ENCODE data around the gene CAPN15. TPM values are rescaled to one million over a fixed set of nuclear protein-coding genes. Genes with fewer than 3 reads are reported as not detected.
A peak's percentile ranks its signal among the peaks of the same experiment; 100 is the strongest.
"Not testable (repeated sequence)": the region's sequence is repeated elsewhere in the genome, so short reads cannot be mapped to it uniquely, and the experiment has no call there.

CAPN15 gene
- polyA plus RNA-seq, 2 donors, result 28.4 to 47.6 TPM

DNA sequence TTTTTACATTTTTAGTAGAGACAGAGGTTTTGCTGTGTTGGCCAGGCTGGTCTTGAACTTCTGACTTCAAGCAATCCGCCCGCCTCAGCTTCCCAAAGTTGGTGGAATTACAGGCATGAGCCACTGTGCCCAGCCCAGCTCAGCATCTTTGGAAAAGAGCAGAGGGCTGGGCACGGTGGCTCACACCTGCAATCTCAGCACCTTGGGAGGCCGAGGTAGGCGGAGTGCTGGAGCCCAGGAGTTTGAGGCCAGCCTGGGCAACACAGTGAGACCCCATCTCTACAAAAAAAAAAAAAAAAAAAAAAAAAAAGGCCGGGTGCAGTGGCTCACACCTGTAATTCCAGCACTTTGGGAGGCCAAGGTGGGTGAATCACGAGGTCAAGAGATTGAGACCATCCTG, 70.1 kb downstream of the CAPN15 start:
- H3K36me3 ChIP-seq (ENCODE audit: control insufficient read depth in 2 of 2, insufficient read depth in 2 of 2, low read length in 1 of 2), result peaks cover 0 to 22% of the 10 kb centered on the region in 2 donors
- 94 to 97% methylated on average over 6 to 7 of the region's 7 CpGs for WGBS, 2 donors

DNA sequence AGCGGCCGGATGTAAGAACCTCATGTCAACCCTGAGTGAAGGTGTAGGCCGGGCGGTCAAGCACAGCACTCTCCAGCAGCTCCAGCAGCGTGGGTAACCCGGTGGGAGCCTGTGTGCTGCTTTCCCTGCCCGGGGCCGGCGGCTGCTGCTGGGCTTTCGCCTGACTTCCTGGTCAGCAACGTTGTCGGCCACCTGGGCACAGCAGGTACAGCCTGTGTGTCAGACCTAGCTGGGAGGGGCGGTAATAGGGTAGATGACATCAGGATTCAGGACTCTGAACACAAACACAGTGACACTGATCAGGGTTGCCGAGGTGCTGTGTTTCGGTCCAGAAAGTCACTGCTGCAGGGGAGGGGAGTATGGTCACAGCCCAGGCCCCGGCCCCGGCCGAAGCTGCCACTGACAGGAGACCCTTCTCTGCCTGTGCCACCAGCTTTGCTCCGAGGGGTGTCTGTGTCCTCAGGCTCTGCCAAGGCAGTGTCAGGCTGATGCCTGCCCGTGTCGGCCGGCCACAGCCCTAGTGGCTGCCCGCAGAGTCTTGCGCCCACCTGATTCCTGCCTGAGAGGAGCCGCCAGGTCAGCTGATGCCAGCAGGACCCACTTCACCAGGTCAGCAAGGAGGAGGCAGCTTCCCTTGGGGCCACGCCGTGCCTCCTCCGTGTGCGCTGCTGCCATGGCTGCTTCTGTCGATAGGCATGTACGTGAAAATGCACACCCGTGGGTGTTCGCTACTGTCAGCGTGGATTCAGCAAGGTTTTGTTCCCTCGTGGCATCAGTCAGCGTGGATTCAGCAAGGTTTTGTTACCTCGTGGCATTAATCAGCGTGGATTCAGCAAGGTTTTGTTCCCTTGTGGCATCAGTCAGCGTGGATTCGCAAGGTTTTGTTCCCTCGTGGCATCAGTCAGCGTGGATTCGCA, 71.6 kb downstream of the CAPN15 start:
- Histone ChIP-seq H3K27ac (ENCODE audit: low read depth in 2 of 2, low read length in 1 of 2) (peak overlapping the region in 1 of 2 donors; percentile 42), H3K36me3 (ENCODE audit: control insufficient read depth in 2 of 2, insufficient read depth in 2 of 2, low read length in 1 of 2) (peaks cover 0 to 22% of the 10 kb centered on the region in 2 donors)
- 94 to 96% methylated on average over 42 to 43 of the region's 43 CpGs for WGBS, 2 donors

More for the DNA sequence above, 70.1 kb downstream of the CAPN15 start:
- H3K9me3 ChIP-seq (ENCODE audit: control insufficient read depth in 2 of 2, insufficient read depth in 1 of 2, low read depth in 1 of 2, low read length in 1 of 2); H3K27ac ChIP-seq (ENCODE audit: low read depth in 2 of 2, low read length in 1 of 2); H3K4me3 ChIP-seq (ENCODE audit: low read depth in 1 of 2, low read length in 2 of 2); H3K27me3 ChIP-seq (ENCODE audit: control insufficient read depth in 1 of 2, insufficient read depth in 2 of 2, low read length in 2 of 2): not testable (repeated sequence)
- peaks cover 13 to 36% of the 10 kb centered on the region in 2 donors for H3K4me1 ChIP-seq (ENCODE audit: control insufficient read depth in 2 of 2, insufficient read depth in 2 of 2, low read length in 1 of 2)

DNA sequence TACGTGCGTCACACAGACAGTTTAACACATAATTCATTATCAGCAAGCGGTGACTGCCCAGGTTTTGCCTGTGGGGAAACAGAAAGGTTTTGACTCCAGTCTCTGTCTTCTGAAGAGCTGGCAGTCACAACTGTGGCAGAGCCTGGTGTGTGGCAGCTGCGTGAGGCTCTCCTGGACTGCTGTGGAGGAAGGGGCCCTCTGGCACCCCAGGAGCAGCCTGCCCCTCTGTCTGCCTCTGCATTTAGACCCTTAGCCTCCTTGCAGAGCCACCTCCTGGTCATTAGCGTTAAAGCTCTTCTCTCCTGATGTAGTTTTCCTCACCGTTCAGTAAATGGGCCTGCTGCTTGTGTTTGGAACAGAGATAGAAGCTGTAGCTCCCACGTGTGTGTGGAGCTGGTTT, 73.3 kb downstream of the CAPN15 start:
- Histone ChIP-seq H3K27me3 (ENCODE audit: control insufficient read depth in 1 of 2, insufficient read depth in 2 of 2, low read length in 2 of 2) (no peaks in the 10 kb centered on the region), H3K4me3 (ENCODE audit: low read depth in 1 of 2, low read length in 2 of 2) (no peak overlapping the region), H3K36me3 (ENCODE audit: control insufficient read depth in 2 of 2, insufficient read depth in 2 of 2, low read length in 1 of 2) (peaks cover 0 to 20% of the 10 kb centered on the region in 2 donors), H3K9me3 (ENCODE audit: control insufficient read depth in 2 of 2, insufficient read depth in 1 of 2, low read depth in 1 of 2, low read length in 1 of 2) (peaks cover 0 to 5% of the 10 kb centered on the region in 2 donors), H3K27ac (ENCODE audit: low read depth in 2 of 2, low read length in 1 of 2) (no peak overlapping the region), H3K4me1 (ENCODE audit: control insufficient read depth in 2 of 2, insufficient read depth in 2 of 2, low read length in 1 of 2) (peaks cover 4 to 14% of the 10 kb centered on the region in 2 donors)
- 54 to 57% methylated on average over 7 of the region's 7 CpGs for WGBS, 2 donors

More for the DNA sequence above, 71.6 kb downstream of the CAPN15 start:
- Histone ChIP-seq H3K4me1 (ENCODE audit: control insufficient read depth in 2 of 2, insufficient read depth in 2 of 2, low read length in 1 of 2) (peaks cover 9 to 26% of the 10 kb centered on the region in 2 donors), H3K27me3 (ENCODE audit: control insufficient read depth in 1 of 2, insufficient read depth in 2 of 2, low read length in 2 of 2) (no peaks in the 10 kb centered on the region), H3K4me3 (ENCODE audit: low read depth in 1 of 2, low read length in 2 of 2) (no peak overlapping the region), H3K9me3 (ENCODE audit: control insufficient read depth in 2 of 2, insufficient read depth in 1 of 2, low read depth in 1 of 2, low read length in 1 of 2) (no peaks in the 10 kb centered on the region)

- Histone ChIP-seq H3K27ac (ENCODE audit: low read depth in 2 of 2, low read length in 1 of 2) (no peak overlapping the region), H3K4me1 (ENCODE audit: control insufficient read depth in 2 of 2, insufficient read depth in 2 of 2, low read length in 1 of 2) (peaks cover 0 to 10% of the 10 kb centered on the region in 2 donors), H3K9me3 (ENCODE audit: control insufficient read depth in 2 of 2, insufficient read depth in 1 of 2, low read depth in 1 of 2, low read length in 1 of 2) (peaks cover 0 to 5% of the 10 kb centered on the region in 2 donors), H3K27me3 (ENCODE audit: control insufficient read depth in 1 of 2, insufficient read depth in 2 of 2, low read length in 2 of 2) (no peaks in the 10 kb centered on the region), H3K36me3 (ENCODE audit: control insufficient read depth in 2 of 2, insufficient read depth in 2 of 2, low read length in 1 of 2) (peaks cover 0 to 5% of the 10 kb centered on the region in 2 donors), H3K4me3 (ENCODE audit: low read depth in 1 of 2, low read length in 2 of 2) (no peak overlapping the region)
- WGBS, 2 donors, result 73 to 85% methylated on average over 5 of the region's 5 CpGs
These were observed 76.4 kb downstream of the CAPN15 start for GRCh38 chr16:603933-604332.

Other genes starting within 250 kb of the CAPN15 start
- under 1 TPM; 0.24 to 0.33 TPM for gene ARHGDIG, start 247.1 kb upstream of the CAPN15 start, polyA plus RNA-seq
- under 1 TPM; 0.27 to 0.53 TPM for gene PDIA2, start 244.5 kb upstream of the CAPN15 start, polyA plus RNA-seq
- 10 to 100 TPM; 11.9 to 16.7 TPM for gene AXIN1, start 175.0 kb upstream of the CAPN15 start, polyA plus RNA-seq
- gene MRPL28, start 157.2 kb upstream of the CAPN15 start, polyA plus RNA-seq, result 10 to 100 TPM; 54.5 to 75.9 TPM
- gene PGAP6, start 145.7 kb upstream of the CAPN15 start, polyA plus RNA-seq, result 10 to 100 TPM; 30.3 to 44.3 TPM
- gene NME4, start 130.5 kb upstream of the CAPN15 start, polyA plus RNA-seq, result 10 to 100 TPM; 40.3 to 41.9 TPM
- 10 to 100 TPM; 15.0 to 24.2 TPM for gene DECR2, start 125.8 kb upstream of the CAPN15 start, polyA plus RNA-seq
- 10 to 100 TPM in 1 of 2 donors, 1 to 10 TPM in 1; 9.1 to 10.6 TPM for gene RAB11FIP3, start 102.1 kb upstream of the CAPN15 start, polyA plus RNA-seq
- gene PRR35, start 32.7 kb downstream of the CAPN15 start, polyA plus RNA-seq, result under 1 TPM; 0.01 to 0.24 TPM
- under 1 TPM; 0.11 to 0.16 TPM for gene NHLRC4, start 39.3 kb downstream of the CAPN15 start, polyA plus RNA-seq
- 10 to 100 TPM; 22.8 to 40.1 TPM for gene PIGQ, start 42.3 kb downstream of the CAPN15 start, polyA plus RNA-seq
- 10 to 100 TPM; 18.1 to 42.4 TPM for gene RAB40C, start 62.4 kb downstream of the CAPN15 start, polyA plus RNA-seq
- gene WFIKKN1, start 103.3 kb downstream of the CAPN15 start, polyA plus RNA-seq, result 1 to 10 TPM in 1 of 2 donors, under 1 TPM in 1; 0.11 to 1.5 TPM
- gene METTL26, start 108.6 kb downstream of the CAPN15 start, polyA plus RNA-seq, result 10 to 100 TPM; 73.2 to 94.3 TPM
- gene MCRIP2, start 114.1 kb downstream of the CAPN15 start, polyA plus RNA-seq, result 10 to 100 TPM; 23.9 to 31.4 TPM
- gene WDR90, start 121.7 kb downstream of the CAPN15 start, polyA plus RNA-seq, result 10 to 100 TPM; 19.5 to 45.3 TPM
- 100 to 1,000 TPM in 1 of 2 donors, 10 to 100 TPM in 1; 87.1 to 152 TPM for gene RHOT2, start 140.4 kb downstream of the CAPN15 start, polyA plus RNA-seq
- gene RHBDL1, start 148.0 kb downstream of the CAPN15 start, polyA plus RNA-seq, result 1 to 10 TPM in 1 of 2 donors, under 1 TPM in 1; 0.49 to 1.7 TPM
- 10 to 100 TPM; 58.3 to 95.2 TPM for gene STUB1, start 152.7 kb downstream of the CAPN15 start, polyA plus RNA-seq
- 10 to 100 TPM; 41.0 to 55.4 TPM for gene JMJD8, start 156.6 kb downstream of the CAPN15 start, polyA plus RNA-seq
- gene WDR24, start 162.7 kb downstream of the CAPN15 start, polyA plus RNA-seq, result 1 to 10 TPM; 6.0 to 6.3 TPM
- 10 to 100 TPM in 1 of 2 donors, 1 to 10 TPM in 1; 8.0 to 13.0 TPM for gene FBXL16, start 178.1 kb downstream of the CAPN15 start, polyA plus RNA-seq
- gene METRN, start 187.4 kb downstream of the CAPN15 start, polyA plus RNA-seq, result 10 to 100 TPM in 1 of 2 donors, 1 to 10 TPM in 1; 6.5 to 11.5 TPM
- 10 to 100 TPM; 17.9 to 22.4 TPM for gene ANTKMT, start 193.4 kb downstream of the CAPN15 start, polyA plus RNA-seq
- gene CCDC78, start 198.7 kb downstream of the CAPN15 start, polyA plus RNA-seq, result under 1 TPM; 0.28 to 0.86 TPM
- gene HAGHL, start 199.4 kb downstream of the CAPN15 start, polyA plus RNA-seq, result 1 to 10 TPM; 1.6 to 3.4 TPM
- gene CIAO3, start 213.3 kb downstream of the CAPN15 start, polyA plus RNA-seq, result 10 to 100 TPM; 21.9 to 41.2 TPM
- 1 to 10 TPM in 1 of 2 donors, under 1 TPM in 1; 0.87 to 3.7 TPM for gene MSLN, start 233.0 kb downstream of the CAPN15 start, polyA plus RNA-seq

All from esophagus (tissue), 2 donors.